Ascending aorta (tissue), 2 donors: ENCODE data around the gene SDF4. TPM values are rescaled to one million over a fixed set of nuclear protein-coding genes. Genes with fewer than 3 reads are reported as not detected.

Experiments
- DNase-seq, 2 donors: peaks; one replicate each; pipeline ENCODE4 v3.0.0-alpha.2; 2019; ENCODE audit warnings: low spot score in 2 of 2
- H3K27ac ChIP-seq, 2 donors: fragments of 200-600 bp; sonication (generic); one replicate each; pipeline ENCODE4 v1.5.1; 2016 to 2017; ENCODE audit warnings: mild to moderate bottlenecking in 1 of 2
- H3K27me3 ChIP-seq: fragments of 200-600 bp; sonication (generic); one replicate; pipeline ENCODE4 v1.5.1; 2017
- H3K36me3 ChIP-seq, 2 donors: fragments of 200-600 bp; sonication (generic); one replicate each; pipeline ENCODE4 v1.5.1; 2016
- H3K4me1 ChIP-seq, 2 donors: fragments of 200-600 bp; sonication (generic); one replicate each; pipeline ENCODE4 v1.5.1; 2016 to 2017; ENCODE audit warnings: mild to moderate bottlenecking in 1 of 2
- H3K4me3 ChIP-seq, 2 donors: fragments of 200-600 bp; sonication (generic); one replicate each; pipeline ENCODE4 v1.5.1; 2016 to 2017; ENCODE audit warnings: mild to moderate bottlenecking in 1 of 2
- H3K9me3 ChIP-seq, 2 donors: fragments of 200-600 bp; sonication (generic); one replicate each; pipeline ENCODE4 v1.5.1; 2016
- intact Hi-C: fragments of 100-400 bp; cut with DNase I; formaldehyde crosslinking; loops from one replicate; pipeline ENCODE4 v1.15.1; 2023
- total RNA-seq: library from RNA; depleted of rRNA; stranded (reverse); fragments of >200 nt; gene quantifications from one replicate; pipeline ENCODE4 v1.1.0, GENCODE V29; 2016
- TF ChIP-seq, protein P1 (sequence below), 3 experiments: fragments of 200-600 bp in 2 of 3; fragments of 450-650 bp in 1 of 3; sonication (generic) in 2 of 3; IDR thresholded peaks; one replicate each; pipeline ENCODE4 v1.5.1; 2016 to 2019; ENCODE audit warnings: antibody characterized with exemption in 3 of 3, mild to moderate bottlenecking in 1 of 3, moderate library complexity in 1 of 3

Gene SDF4
- total RNA-seq, 1 donor from 2014 or later, result 223 TPM

DNA sequence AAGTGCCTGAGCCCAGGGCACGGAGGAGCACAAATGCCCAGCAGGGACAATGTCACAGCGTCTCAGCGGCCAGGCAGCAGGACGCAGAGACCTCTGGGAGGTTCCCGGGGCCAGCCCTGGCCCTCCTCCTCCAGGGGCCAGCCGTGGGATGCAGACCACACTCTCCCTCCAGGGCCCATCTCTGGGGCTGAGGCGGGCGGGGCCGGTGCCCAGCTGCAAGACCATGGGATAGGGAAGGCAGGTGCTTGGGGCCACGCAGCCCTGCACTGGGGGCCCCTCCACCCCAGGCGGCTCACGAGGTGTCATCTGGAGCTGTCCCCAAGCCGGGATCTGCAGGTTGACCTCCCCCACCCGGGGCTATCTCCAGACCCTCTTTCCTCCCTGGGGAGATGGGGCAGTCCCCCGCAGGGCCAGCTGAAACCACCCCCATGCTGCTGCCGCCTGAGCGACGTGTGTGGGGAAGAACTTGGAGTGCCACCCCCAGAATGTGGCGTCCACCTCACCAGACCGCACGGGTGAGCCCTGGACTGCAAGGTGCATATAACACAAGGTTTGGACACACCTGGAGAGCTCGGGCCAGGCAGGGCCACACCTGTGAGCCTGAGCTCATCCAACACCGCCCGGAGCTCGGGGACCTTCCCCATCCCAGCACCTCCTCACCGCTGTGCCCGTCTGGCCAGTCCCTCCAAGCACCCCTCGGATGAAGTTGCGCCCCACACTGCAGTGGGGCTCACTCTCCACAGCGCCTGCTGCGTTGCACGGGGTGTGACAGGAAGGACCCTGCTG is 62.2 kb downstream of the SDF4 start:
- H3K27me3 ChIP-seq, result peaks cover 5% of the 10 kb centered on the region
- DNase-seq, result no peak

DNA sequence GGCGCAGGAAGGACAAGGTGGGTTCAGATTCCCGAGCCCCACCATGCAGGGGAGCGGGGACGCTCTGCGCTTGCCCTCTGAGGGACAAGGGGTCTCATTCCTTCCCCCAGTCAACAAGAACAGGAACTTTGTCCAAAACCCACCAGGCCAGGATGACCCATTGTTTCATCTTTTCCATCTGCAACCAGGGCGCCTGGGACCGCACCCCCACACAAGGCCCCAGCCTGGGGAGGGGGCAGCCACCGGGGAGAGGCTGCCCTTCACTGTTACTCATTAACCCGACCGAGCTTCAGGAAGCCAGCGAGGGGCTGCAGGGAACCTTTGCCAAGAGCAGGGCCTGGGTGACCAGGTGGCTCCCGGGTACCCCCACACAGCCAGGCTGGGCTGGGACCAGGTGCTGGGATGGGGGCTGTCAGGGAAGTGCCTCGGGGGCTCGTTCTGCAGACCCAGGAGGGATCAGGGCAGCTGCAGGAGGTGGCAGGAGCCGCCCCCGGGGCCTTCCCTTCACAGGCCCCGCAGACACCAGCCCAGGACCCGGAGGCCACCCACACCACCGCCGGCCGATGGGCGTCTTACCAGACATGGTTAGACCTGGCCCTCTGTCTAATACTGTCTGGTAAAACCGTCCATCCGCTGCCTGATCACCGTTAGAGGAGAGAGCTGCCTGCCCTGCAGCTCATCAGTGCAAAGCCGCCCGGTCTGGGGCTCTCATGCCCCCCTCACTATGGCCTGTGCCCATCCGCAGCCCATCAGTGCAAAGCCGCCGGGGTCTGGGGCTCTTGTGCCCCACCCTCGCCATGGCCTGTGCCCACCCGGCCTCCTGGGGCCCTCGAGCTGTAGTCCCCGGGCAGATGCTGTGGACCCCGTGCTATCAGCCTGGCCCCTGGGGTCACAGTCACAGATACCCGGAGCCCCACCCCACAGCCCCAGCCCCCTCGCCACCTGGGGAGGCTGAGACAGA is 63.1 kb downstream of the SDF4 start:
- H3K4me1 ChIP-seq, result no peaks in the 10 kb centered on the region
- intact Hi-C loops, result no loop called here
- no peaks in the 10 kb centered on the region for H3K36me3 ChIP-seq
- no peak overlapping the region for H3K4me3 ChIP-seq
- TF ChIP-seq, protein P1, sequence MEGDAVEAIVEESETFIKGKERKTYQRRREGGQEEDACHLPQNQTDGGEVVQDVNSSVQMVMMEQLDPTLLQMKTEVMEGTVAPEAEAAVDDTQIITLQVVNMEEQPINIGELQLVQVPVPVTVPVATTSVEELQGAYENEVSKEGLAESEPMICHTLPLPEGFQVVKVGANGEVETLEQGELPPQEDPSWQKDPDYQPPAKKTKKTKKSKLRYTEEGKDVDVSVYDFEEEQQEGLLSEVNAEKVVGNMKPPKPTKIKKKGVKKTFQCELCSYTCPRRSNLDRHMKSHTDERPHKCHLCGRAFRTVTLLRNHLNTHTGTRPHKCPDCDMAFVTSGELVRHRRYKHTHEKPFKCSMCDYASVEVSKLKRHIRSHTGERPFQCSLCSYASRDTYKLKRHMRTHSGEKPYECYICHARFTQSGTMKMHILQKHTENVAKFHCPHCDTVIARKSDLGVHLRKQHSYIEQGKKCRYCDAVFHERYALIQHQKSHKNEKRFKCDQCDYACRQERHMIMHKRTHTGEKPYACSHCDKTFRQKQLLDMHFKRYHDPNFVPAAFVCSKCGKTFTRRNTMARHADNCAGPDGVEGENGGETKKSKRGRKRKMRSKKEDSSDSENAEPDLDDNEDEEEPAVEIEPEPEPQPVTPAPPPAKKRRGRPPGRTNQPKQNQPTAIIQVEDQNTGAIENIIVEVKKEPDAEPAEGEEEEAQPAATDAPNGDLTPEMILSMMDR (IDR thresholded peaks at IDR 0.05), result no peak
- no peak for DNase-seq
- H3K9me3 ChIP-seq, result no peaks in the 10 kb centered on the region
- peaks cover under 1% of the 10 kb centered on the region for H3K27me3 ChIP-seq
- H3K27ac ChIP-seq, result no peak overlapping the region

More for the DNA sequence above, 62.2 kb downstream of the SDF4 start:
- TF ChIP-seq, protein P1 (IDR thresholded peaks at IDR 0.05), result no peak
- Histone ChIP-seq H3K36me3 (no peaks in the 10 kb centered on the region), H3K4me3 (no peak overlapping the region), H3K9me3 (no peaks in the 10 kb centered on the region), H3K27ac (no peak overlapping the region), H3K4me1 (no peaks in the 10 kb centered on the region)
- intact Hi-C loops, result no loop called here

DNA sequence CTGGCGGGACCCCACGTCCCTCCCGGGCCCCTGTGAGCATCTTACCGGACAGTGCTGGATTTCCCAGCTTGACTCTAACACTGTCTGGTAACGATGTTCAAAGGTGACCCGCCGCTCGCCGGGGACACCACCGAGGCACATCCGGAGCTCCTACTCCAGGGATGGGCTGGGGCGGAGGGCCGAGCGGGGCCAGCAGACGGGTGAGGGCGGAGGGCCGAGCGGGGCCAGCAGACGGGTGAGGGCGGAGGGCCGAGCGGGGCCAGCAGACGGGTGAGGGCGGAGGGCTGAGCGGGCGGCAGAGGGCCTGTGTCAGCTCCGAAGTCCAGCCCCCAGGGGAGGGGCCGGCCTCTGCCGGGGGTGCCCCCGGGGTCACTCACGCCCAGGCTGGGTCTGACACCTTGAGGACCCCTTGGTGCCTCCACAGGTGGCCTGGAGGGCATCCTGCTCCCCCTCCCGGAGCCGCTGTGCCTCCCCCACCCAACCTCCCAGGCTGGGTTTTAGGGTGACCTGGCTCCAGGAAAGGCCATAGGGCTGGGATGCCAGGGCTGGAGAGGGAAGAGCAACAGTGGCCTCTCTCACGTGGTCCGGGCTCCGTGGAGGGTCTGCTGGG is 63.9 kb downstream of the SDF4 start:
- no peaks in the 10 kb centered on the region for H3K4me1 ChIP-seq
- H3K27ac ChIP-seq, result no peak overlapping the region
- H3K9me3 ChIP-seq, result no peaks in the 10 kb centered on the region
- no peak overlapping the region for H3K4me3 ChIP-seq
- no peaks in the 10 kb centered on the region for H3K36me3 ChIP-seq
- TF ChIP-seq, protein P1 (IDR thresholded peaks at IDR 0.05), result no peak
- intact Hi-C loops, result no loop called here
- no peak for DNase-seq
- H3K27me3 ChIP-seq, result peaks cover 5% of the 10 kb centered on the region

DNA sequence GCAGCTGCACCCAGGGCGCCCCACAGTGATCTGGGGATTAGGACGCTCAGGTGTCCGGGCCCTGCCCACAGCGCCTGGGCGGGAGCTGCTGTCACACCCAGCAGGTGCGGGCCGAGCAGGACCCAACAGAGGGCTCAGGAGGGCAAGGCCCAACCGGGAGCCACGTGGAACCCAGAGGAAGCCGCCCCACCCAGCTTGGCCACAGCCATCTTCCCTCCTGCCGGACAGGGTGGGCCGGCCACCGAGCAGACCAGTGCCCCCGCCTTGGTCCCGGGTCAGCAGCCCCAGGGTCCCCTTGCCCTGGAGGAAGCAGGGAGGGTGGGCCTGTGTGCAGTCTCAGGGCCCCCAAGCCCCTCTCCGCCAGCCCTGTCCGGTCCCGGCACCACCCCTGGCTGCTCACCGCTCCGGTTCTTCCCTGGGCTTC is 64.4 kb downstream of the SDF4 start:
- TF ChIP-seq, protein P1 (IDR thresholded peaks at IDR 0.05), result no peak
- Histone ChIP-seq H3K4me3 (no peak overlapping the region), H3K36me3 (no peaks in the 10 kb centered on the region), H3K9me3 (no peaks in the 10 kb centered on the region), H3K4me1 (no peaks in the 10 kb centered on the region), H3K27ac (no peak overlapping the region), H3K27me3 (peaks cover 7% of the 10 kb centered on the region)
- intact Hi-C loops, result no loop called here
- DNase-seq, result no peak

Other genes with a start within 250 kb of the SDF4 start
- gene PERM1, start 249.9 kb downstream of the SDF4 start, total RNA-seq, result not detected
- 285 TPM for gene HES4, start 231.9 kb downstream of the SDF4 start, total RNA-seq
- gene ISG15, start 218.5 kb downstream of the SDF4 start, total RNA-seq, result 125 TPM
- 109 TPM for gene AGRN, start 211.9 kb downstream of the SDF4 start, total RNA-seq
- not detected for gene RNF223, start 157.7 kb downstream of the SDF4 start, total RNA-seq
- gene C1orf159, start 115.9 kb downstream of the SDF4 start, total RNA-seq, result 23.7 TPM
- gene TTLL10, start 58.1 kb downstream of the SDF4 start, total RNA-seq, result not detected
- not detected for gene TNFRSF18, start 25.4 kb downstream of the SDF4 start, total RNA-seq
- gene TNFRSF4, start 17.8 kb downstream of the SDF4 start, total RNA-seq, result 4.8 TPM
- gene B3GALT6, start 236 bp upstream of the SDF4 start, total RNA-seq, result 94.9 TPM
- gene C1QTNF12, start 14.7 kb upstream of the SDF4 start, total RNA-seq, result not detected
- 25.2 TPM for gene UBE2J2, start 41.9 kb upstream of the SDF4 start, total RNA-seq
- gene SCNN1D, start 48.4 kb upstream of the SDF4 start, total RNA-seq, result 0.32 TPM
- 105 TPM for gene ACAP3, start 75.9 kb upstream of the SDF4 start, total RNA-seq
- gene PUSL1, start 76.6 kb upstream of the SDF4 start, total RNA-seq, result 28.3 TPM
- gene INTS11, start 92.7 kb upstream of the SDF4 start, total RNA-seq, result 214 TPM
- 71.3 TPM for gene CPTP, start 92.8 kb upstream of the SDF4 start, total RNA-seq
- 2.7 TPM for gene TAS1R3, start 99.3 kb upstream of the SDF4 start, total RNA-seq
- gene DVL1, start 117.4 kb upstream of the SDF4 start, total RNA-seq, result 66.7 TPM
- gene MXRA8, start 126.6 kb upstream of the SDF4 start, total RNA-seq, result 345 TPM
- gene AURKAIP1, start 143.2 kb upstream of the SDF4 start, total RNA-seq, result 247 TPM
- 150 TPM for gene CCNL2, start 167.3 kb upstream of the SDF4 start, total RNA-seq
- 63.4 TPM for gene MRPL20, start 175.3 kb upstream of the SDF4 start, total RNA-seq
- 12.5 TPM for gene ANKRD65, start 189.3 kb upstream of the SDF4 start, total RNA-seq
- gene VWA1, start 203.7 kb upstream of the SDF4 start, total RNA-seq, result 79.0 TPM
- gene ATAD3C, start 217.7 kb upstream of the SDF4 start, total RNA-seq, result not detected
- gene ATAD3B, start 239.8 kb upstream of the SDF4 start, total RNA-seq, result 14.2 TPM